Measurements from ENCODE around the gene CLMP. TPM values are rescaled to one million over a fixed set of nuclear protein-coding genes. Genes with fewer than 3 reads are reported as not detected.

Gene CLMP
- total RNA-seq, 3 donors from 2014 or later (not counting 1 experiment from before 2014, with no cell fraction given): 0.07 to 0.45 TPM; not detected in 1

GRCh38 chr11:123082977-123083376 lies 112.1 kb downstream of the CLMP start:
- Mint-ChIP-seq H3K36me3 (no peaks in the 10 kb centered on the region), H3K27me3 (ENCODE audit: low read depth in 2 of 2) (no peaks in the 10 kb centered on the region), H3K27ac (peak overlapping the region; percentile 61 to 77), H3K4me3 (no peak overlapping the region), H3K9me3 (no peaks in the 10 kb centered on the region), H3K4me1 (peaks cover 24 to 26% of the 10 kb centered on the region in 2 donors)
- no peak for TF ChIP-seq CTCF (IDR thresholded peaks at IDR 0.05)
- peaks cover 24% of the 10 kb centered on the region for H3K4me1 ChIP-seq (ENCODE audit: control insufficient read depth, insufficient read depth, low read length)
- peaks cover 2% of the 10 kb centered on the region for H3K9me3 ChIP-seq (ENCODE audit: control insufficient read depth, insufficient read depth, low read length)
- intact Hi-C loops (cut with micrococcal nuclease): no loop called here
- peak in 1 of 2 donors; percentile 31 for DNase-seq
- 67% methylated on average over 3 of the region's 4 CpGs for WGBS (ENCODE audit: insufficient coverage)
- H3K36me3 ChIP-seq (ENCODE audit: control insufficient read depth, insufficient read depth, low read length): no peaks in the 10 kb centered on the region
- no peak overlapping the region for H3K27ac ChIP-seq (ENCODE audit: low read length)
- H3K27me3 ChIP-seq (ENCODE audit: control insufficient read depth, insufficient read depth, low read length): no peaks in the 10 kb centered on the region
- ATAC-seq: no peak
- no peak overlapping the region for H3K4me3 ChIP-seq (ENCODE audit: low read length)

GRCh38 chr11:123080015-123080414 lies 115.0 kb downstream of the CLMP start:
- H3K27ac ChIP-seq (ENCODE audit: low read length): no peak overlapping the region
- no peaks in the 10 kb centered on the region for H3K27me3 ChIP-seq (ENCODE audit: control insufficient read depth, insufficient read depth, low read length)
- H3K4me1 ChIP-seq (ENCODE audit: control insufficient read depth, insufficient read depth, low read length): peaks cover 4% of the 10 kb centered on the region
- intact Hi-C loops (cut with micrococcal nuclease): no loop called here
- no peak for TF ChIP-seq CTCF (IDR thresholded peaks at IDR 0.05)
- no CpG with 5 or more reads among the region's 1 CpG for WGBS (ENCODE audit: insufficient coverage)
- H3K9me3 ChIP-seq (ENCODE audit: control insufficient read depth, insufficient read depth, low read length): peaks cover 2% of the 10 kb centered on the region
- no peaks in the 10 kb centered on the region for H3K9me3 Mint-ChIP-seq
- no peak overlapping the region for H3K27ac Mint-ChIP-seq
- H3K36me3 Mint-ChIP-seq: no peaks in the 10 kb centered on the region
- ATAC-seq (no peak), DNase-seq (no peak)
- H3K4me3 ChIP-seq (ENCODE audit: low read length): no peak overlapping the region
- H3K4me1 Mint-ChIP-seq: peaks cover 13 to 14% of the 10 kb centered on the region in 2 donors
- H3K27me3 Mint-ChIP-seq (ENCODE audit: low read depth in 2 of 2): no peaks in the 10 kb centered on the region
- no peaks in the 10 kb centered on the region for H3K36me3 ChIP-seq (ENCODE audit: control insufficient read depth, insufficient read depth, low read length)
- no peak overlapping the region for H3K4me3 Mint-ChIP-seq

- no peaks in the 10 kb centered on the region for H3K27me3 Mint-ChIP-seq (ENCODE audit: low read depth in 2 of 2)
- no peak overlapping the region for H3K27ac Mint-ChIP-seq
- H3K36me3 ChIP-seq (ENCODE audit: control insufficient read depth, insufficient read depth, low read length): no peaks in the 10 kb centered on the region
- no peak overlapping the region for H3K4me3 Mint-ChIP-seq
- no peak for TF ChIP-seq CTCF (IDR thresholded peaks at IDR 0.05)
- no peaks in the 10 kb centered on the region for H3K9me3 ChIP-seq (ENCODE audit: control insufficient read depth, insufficient read depth, low read length)
- H3K4me1 Mint-ChIP-seq: no peaks in the 10 kb centered on the region
- intact Hi-C loops (cut with micrococcal nuclease): no loop called here
- H3K27me3 ChIP-seq (ENCODE audit: control insufficient read depth, insufficient read depth, low read length): no peaks in the 10 kb centered on the region
- H3K4me1 ChIP-seq (ENCODE audit: control insufficient read depth, insufficient read depth, low read length): no peaks in the 10 kb centered on the region
- WGBS (ENCODE audit: insufficient coverage): 94% methylated on average over 2 of the region's 2 CpGs
- H3K4me3 ChIP-seq (ENCODE audit: low read length): no peak overlapping the region
- no peak overlapping the region for H3K27ac ChIP-seq (ENCODE audit: low read length)
- no peaks in the 10 kb centered on the region for H3K9me3 Mint-ChIP-seq
- no peak for DNase-seq
- H3K36me3 Mint-ChIP-seq: no peaks in the 10 kb centered on the region
- no peak for ATAC-seq
Observed at GRCh38 chr11:123076484-123076883, 118.6 kb downstream of the CLMP start.

- DNase-seq (no peak), ATAC-seq (no peak)
- no peak overlapping the region for H3K27ac ChIP-seq (ENCODE audit: low read length)
- Mint-ChIP-seq H3K36me3 (no peaks in the 10 kb centered on the region), H3K27ac (no peak overlapping the region), H3K9me3 (no peaks in the 10 kb centered on the region), H3K4me3 (no peak overlapping the region), H3K27me3 (ENCODE audit: low read depth in 2 of 2) (no peaks in the 10 kb centered on the region), H3K4me1 (peaks cover 18 to 20% of the 10 kb centered on the region in 2 donors)
- H3K36me3 ChIP-seq (ENCODE audit: control insufficient read depth, insufficient read depth, low read length): no peaks in the 10 kb centered on the region
- H3K9me3 ChIP-seq (ENCODE audit: control insufficient read depth, insufficient read depth, low read length): no peaks in the 10 kb centered on the region
- H3K27me3 ChIP-seq (ENCODE audit: control insufficient read depth, insufficient read depth, low read length): no peaks in the 10 kb centered on the region
- peaks cover 12% of the 10 kb centered on the region for H3K4me1 ChIP-seq (ENCODE audit: control insufficient read depth, insufficient read depth, low read length)
- TF ChIP-seq CTCF (IDR thresholded peaks at IDR 0.05): no peak
- intact Hi-C loops (cut with micrococcal nuclease): no loop called here
- WGBS (ENCODE audit: insufficient coverage): 96% methylated on average over 14 of the region's 14 CpGs
- no peak overlapping the region for H3K4me3 ChIP-seq (ENCODE audit: low read length)
Observed at GRCh38 chr11:123073343-123074057, 121.5 kb downstream of the CLMP start.

Data from natural killer cell (primary cell).